Hepatocyte (in vitro differentiated cells): ENCODE data around the gene HAUS7. TPM values are rescaled to one million over a fixed set of nuclear protein-coding genes. Genes with fewer than 3 reads are reported as not detected.

Experiments used
- DNase-seq: peaks from one replicate; pipeline ENCODE4 v3.0.0-alpha.2; 2016; ENCODE audit warnings: low spot score
- H2AFZ ChIP-seq: fragments of 200-600 bp; sonication (generic); 2 replicates; pipeline ENCODE4 v1.6.0; 2016; ENCODE audit warnings: antibody characterized with exemption, mild to moderate bottlenecking
- H3K27ac ChIP-seq: fragments of 200-600 bp; sonication (generic); 2 replicates; pipeline ENCODE4 v1.5.1; 2016; ENCODE audit warnings: mild to moderate bottlenecking
- H3K27me3 ChIP-seq: fragments of 200-600 bp; sonication (generic); 2 replicates; pipeline ENCODE4 v1.6.1; 2016
- H3K36me3 ChIP-seq: fragments of 200-600 bp; sonication (generic); replicated peaks from 2 replicates; pipeline ENCODE4 v1.5.1; 2016; ENCODE audit warnings: low read depth; ENCODE audit not compliant: insufficient read depth
- H3K4me1 ChIP-seq: fragments of 200-600 bp; sonication (generic); 2 replicates; pipeline ENCODE4 v1.5.1; 2016; ENCODE audit warnings: mild to moderate bottlenecking, moderate library complexity; ENCODE audit not compliant: insufficient read depth
- H3K4me2 ChIP-seq: fragments of 200-600 bp; sonication (generic); 2 replicates; pipeline ENCODE4 v1.6.0; 2016
- H3K4me3 ChIP-seq: fragments of 200-600 bp; sonication (generic); 2 replicates; pipeline ENCODE4 v1.5.1; 2016; ENCODE audit warnings: mild to moderate bottlenecking
- H3K79me2 ChIP-seq: fragments of 200-600 bp; sonication (generic); 2 replicates; pipeline ENCODE4 v1.6.0; 2017; ENCODE audit warnings: mild to moderate bottlenecking
- H3K9me2 ChIP-seq: fragments of 200-600 bp; sonication (generic); replicated peaks from 2 replicates; pipeline ENCODE4 v1.6.0; 2017; ENCODE audit warnings: mild to moderate bottlenecking; ENCODE audit not compliant: insufficient read depth
- H3K9me3 ChIP-seq: fragments of 200-600 bp; sonication (generic); 2 replicates; pipeline ENCODE4 v1.5.1; 2016; ENCODE audit warnings: low read depth, mild to moderate bottlenecking
- H4K20me1 ChIP-seq: fragments of 200-600 bp; sonication (generic); 2 replicates; pipeline ENCODE4 v1.6.0; 2016; ENCODE audit warnings: mild to moderate bottlenecking; ENCODE audit not compliant: insufficient read depth, poor library complexity, severe bottlenecking
- CTCF ChIP-seq: fragments of 200-600 bp; sonication (generic); IDR thresholded peaks from 2 replicates; pipeline ENCODE4 v1.5.1; 2016; ENCODE audit warnings: antibody characterized with exemption, mild to moderate bottlenecking; ENCODE audit not compliant: poor library complexity
- EZH2 ChIP-seq: fragments of 200-600 bp; sonication (generic); IDR thresholded peaks from 2 replicates; pipeline ENCODE4 v1.6.1; 2016; ENCODE audit warnings: antibody characterized with exemption, mild to moderate bottlenecking, borderline replicate concordance
- EZH2phosphoT487 ChIP-seq: fragments of 200-600 bp; sonication (generic); IDR thresholded peaks from one replicate; pipeline ENCODE4 v1.6.1; 2018; ENCODE audit warnings: antibody characterized with exemption, mild to moderate bottlenecking, low read depth, moderate library complexity; ENCODE audit not compliant: unreplicated experiment, severe bottlenecking
- WGBS: methylation state at CpG from one replicate; pipeline ENCODE4 v1.1.6; 2016; ENCODE audit warnings: low lambda C conversion rate; ENCODE audit errors: missing lambda C conversion rate; 5-methylcytosine and 5-hydroxymethylcytosine counted together
- polyA plus RNA-seq: library from polyadenylated mRNA; unstranded; fragments of >200 nt; fragmentation: Nextera tagmentation; extraction: Ambion mirVana; gene quantifications from 2 replicates; pipeline ENCODE4 v1.2.1, GENCODE V29; 2016
- total RNA-seq: library from RNA; depleted of rRNA; stranded (reverse); fragments of >200 nt; gene quantifications from 2 replicates; pipeline ENCODE4 v1.2.3, GENCODE V29; 2014

HAUS7 gene
- total and polyA plus RNA-seq, 2 experiments from 2014 or later: 17.5 to 23.1 TPM

- Histone ChIP-seq H3K9me2 (no peaks in the 10 kb centered on the region), H3K9me3 (no peaks in the 10 kb centered on the region), H3K36me3 (no peaks in the 10 kb centered on the region), H3K27ac (no peak overlapping the region), H2AFZ (no peak overlapping the region), H3K27me3 (no peaks in the 10 kb centered on the region), H3K4me3 (no peak overlapping the region), H3K4me2 (no peak overlapping the region), H3K4me1 (peaks cover 17% of the 10 kb centered on the region), H4K20me1 (no peaks in the 10 kb centered on the region), H3K79me2 (no peaks in the 10 kb centered on the region)
- 91% methylated on average over 7 of the region's 10 CpGs for WGBS
- TF ChIP-seq CTCF (no peak), EZH2phosphoT487 (no peak), EZH2 (no peak)
- DNase-seq: no peak
These were observed 15.8 kb upstream of the HAUS7 start for GRCh38 chrX:153486171-153486570.

- Histone ChIP-seq H3K27me3 (no peaks in the 10 kb centered on the region), H3K79me2 (no peaks in the 10 kb centered on the region), H3K4me3 (no peak overlapping the region), H2AFZ (no peak overlapping the region), H4K20me1 (no peaks in the 10 kb centered on the region), H3K27ac (no peak overlapping the region), H3K9me3 (no peaks in the 10 kb centered on the region), H3K9me2 (no peaks in the 10 kb centered on the region), H3K4me2 (no peak overlapping the region), H3K36me3 (no peaks in the 10 kb centered on the region), H3K4me1 (peaks cover 14% of the 10 kb centered on the region)
- WGBS: 91% methylated on average over 30 of the region's 30 CpGs
- no peak for DNase-seq
- TF ChIP-seq EZH2 (no peak), CTCF (no peak), EZH2phosphoT487 (no peak)
These were observed 15.2 kb upstream of the HAUS7 start for GRCh38 chrX:153485396-153486080.

- no peaks in the 10 kb centered on the region for H3K79me2 ChIP-seq
- WGBS: 84% methylated on average over 23 of the region's 23 CpGs
- DNase-seq: no peak
- H3K27ac ChIP-seq: no peak overlapping the region
- TF ChIP-seq EZH2phosphoT487 (no peak), CTCF (no peak), EZH2 (no peak)
- H3K4me1 ChIP-seq: peaks cover 3% of the 10 kb centered on the region
- H3K27me3 ChIP-seq: no peaks in the 10 kb centered on the region
- H3K4me2 ChIP-seq: no peak overlapping the region
- no peak overlapping the region for H3K4me3 ChIP-seq
- no peak overlapping the region for H2AFZ ChIP-seq
- H3K9me2 ChIP-seq: no peaks in the 10 kb centered on the region
- no peaks in the 10 kb centered on the region for H3K9me3 ChIP-seq
- no peaks in the 10 kb centered on the region for H3K36me3 ChIP-seq
- no peaks in the 10 kb centered on the region for H4K20me1 ChIP-seq
These were observed 12.1 kb upstream of the HAUS7 start for GRCh38 chrX:153482376-153483015.
